ENCODE results near the gene SNX14. TPM values are rescaled to one million over a fixed set of nuclear protein-coding genes. Genes with fewer than 3 reads are reported as not detected.
"Not testable (repeated sequence)": the region's sequence is repeated elsewhere in the genome, so short reads cannot be mapped to it uniquely, and the experiment has no call there.

Gene SNX14
- total and polyA plus RNA-seq, 2 donors (not counting 3 experiments of a cell fraction or from before 2014, with no cell fraction given): 41.3 to 74.3 TPM

DNA sequence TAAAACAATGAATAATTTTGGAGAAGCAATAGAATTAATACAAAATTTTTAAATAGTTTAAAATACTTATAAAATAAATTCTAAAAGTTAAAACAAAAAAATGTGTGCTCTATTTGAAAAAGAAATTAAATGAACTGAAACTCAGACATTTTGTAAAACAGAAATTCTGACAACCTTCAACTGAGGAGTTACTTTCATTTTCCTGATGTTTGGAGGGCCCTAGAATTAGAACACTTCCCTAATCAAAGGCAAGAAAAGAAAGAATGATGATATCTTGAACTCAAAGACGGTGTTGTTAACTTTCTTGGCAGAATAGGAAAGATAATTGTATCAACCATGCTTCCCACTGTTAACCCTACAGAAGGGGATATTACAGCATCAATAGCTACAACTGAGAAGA lies 27.9 kb downstream of the SNX14 start:
- no peak overlapping the region for H3K9ac ChIP-seq (replicated peaks; ENCODE audit: extremely low read depth, insufficient read depth, low read length)
- no peaks in the 10 kb centered on the region for H4K20me1 ChIP-seq (replicated peaks; ENCODE audit: control insufficient read depth, extremely low read depth, insufficient read depth, low read length)
- DNase-seq (ENCODE audit: low read depth, low spot score): no peak
- peaks cover 5% of the 10 kb centered on the region for H3K79me2 ChIP-seq (ENCODE audit: control insufficient read depth, insufficient read depth, low read length)
- dilution Hi-C loops (cut with MboI; ENCODE audit: extremely low pct_ligation_motif_present, low sequenced_read_pairs) (no loop called here), intact Hi-C loops (cut with micrococcal nuclease) (no loop called here)
- H3K27ac ChIP-seq (ENCODE audit: insufficient read depth, low read depth, low read length): no peak overlapping the region
- no TSS peak for BruUV-seq (replicated peaks)
- peaks cover 9% of the 10 kb centered on the region for H3K4me1 ChIP-seq (ENCODE audit: control insufficient read depth, extremely low read depth, insufficient read depth, low read length)
- H3K9me3 ChIP-seq (replicated peaks; ENCODE audit: control insufficient read depth, insufficient read depth, low read length): no peaks in the 10 kb centered on the region
- H3K4me3 ChIP-seq (replicated peaks in 1 of 3; ENCODE audit: insufficient read depth in 1 of 3, low read depth in 1 of 3, low read length in 3 of 3): no peak overlapping the region
- TF ChIP-seq POLR2AphosphoS5 (IDR thresholded peaks at IDR 0.05; ENCODE audit: insufficient read depth, low read depth, low read length): no peak
- no peak for TF ChIP-seq CTCF (IDR thresholded peaks at IDR 0.05; ENCODE audit: extremely low read depth in 1 of 2, insufficient read depth in 1 of 2, low read depth in 1 of 2, low read length in 2 of 2)
- no peak for TF ChIP-seq FOS (IDR thresholded peaks at IDR 0.05; ENCODE audit: borderline replicate concordance, insufficient read depth, low read length)
- no peak for TF ChIP-seq POLR2A (IDR thresholded peaks at IDR 0.05; ENCODE audit: low read depth, low read length)
- TF ChIP-seq MYC (IDR thresholded peaks at IDR 0.05; ENCODE audit: low read depth, low read length): no peak
- TF ChIP-seq, protein P1, sequence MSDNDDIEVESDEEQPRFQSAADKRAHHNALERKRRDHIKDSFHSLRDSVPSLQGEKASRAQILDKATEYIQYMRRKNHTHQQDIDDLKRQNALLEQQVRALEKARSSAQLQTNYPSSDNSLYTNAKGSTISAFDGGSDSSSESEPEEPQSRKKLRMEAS (IDR thresholded peaks at IDR 0.05; ENCODE audit: insufficient read depth, insufficient read length): no peak
- TF ChIP-seq EZH2 (IDR thresholded peaks at IDR 0.05; ENCODE audit: borderline replicate concordance, low read depth, low read length, severe bottlenecking): no peak
- no peak for TF ChIP-seq GATA2 (IDR thresholded peaks at IDR 0.05; ENCODE audit: insufficient read depth, insufficient read length, low read depth, low read length)
- no peak for TF ChIP-seq JUN (IDR thresholded peaks at IDR 0.05; ENCODE audit: borderline replicate concordance, insufficient read depth, insufficient read length, low read depth)
- H2AFZ ChIP-seq (ENCODE audit: low read depth, low read length): no peak overlapping the region
- no peaks in the 10 kb centered on the region for H3K27me3 ChIP-seq (ENCODE audit: control insufficient read depth in 2 of 2, insufficient read depth in 2 of 2, low read length in 2 of 2)
- POLR2A ChIA-PET: no interaction called here
- FAIRE-seq: no peak
- no peaks in the 10 kb centered on the region for H3K9me1 ChIP-seq (replicated peaks; ENCODE audit: control insufficient read depth, extremely low read depth, insufficient read depth, low read length)
- CTCF ChIA-PET: interaction anchor here (1.3 kb wide), 1 partner anchor 29 kb away, joined by 3 read pairs; no protein-coding TSS in a partner anchor
- H3K4me2 ChIP-seq (ENCODE audit: insufficient read depth, low read length): no peak overlapping the region
- peaks cover 2 to 4% of the 10 kb centered on the region in 2 experiments for H3K36me3 ChIP-seq (ENCODE audit: control insufficient read depth in 2 of 2, extremely low read depth in 1 of 2, insufficient read depth in 2 of 2, low read length in 2 of 2)

DNA sequence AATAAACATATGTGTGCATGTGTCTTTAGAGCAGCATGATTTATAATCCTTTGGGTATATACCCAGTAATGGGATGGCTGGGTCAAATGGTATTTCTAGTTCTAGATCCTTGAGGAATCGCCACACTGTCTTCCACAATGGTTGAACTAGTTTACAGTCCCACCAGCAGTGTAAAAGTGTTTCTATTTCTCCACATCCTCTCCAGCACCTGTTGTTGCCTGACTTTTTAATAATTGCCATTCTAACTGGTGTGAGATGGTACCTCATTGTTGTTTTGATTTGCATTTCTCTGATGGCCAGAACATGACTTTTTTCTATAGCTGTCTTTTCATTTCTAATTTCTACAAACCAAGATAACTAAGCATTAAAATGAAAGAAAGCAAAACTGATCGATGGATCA lies 29.4 kb downstream of the SNX14 start:
- H3K9me1 ChIP-seq (replicated peaks; ENCODE audit: control insufficient read depth, extremely low read depth, insufficient read depth, low read length); H4K20me1 ChIP-seq (replicated peaks; ENCODE audit: control insufficient read depth, extremely low read depth, insufficient read depth, low read length); FAIRE-seq; H3K4me2 ChIP-seq (ENCODE audit: insufficient read depth, low read length); H3K79me2 ChIP-seq (ENCODE audit: control insufficient read depth, insufficient read depth, low read length); H3K9ac ChIP-seq (replicated peaks; ENCODE audit: extremely low read depth, insufficient read depth, low read length); H2AFZ ChIP-seq (ENCODE audit: low read depth, low read length); DNase-seq (ENCODE audit: low read depth, low spot score); POLR2A ChIA-PET; H3K4me3 ChIP-seq (replicated peaks in 1 of 3; ENCODE audit: insufficient read depth in 1 of 3, low read depth in 1 of 3, low read length in 3 of 3); CTCF ChIA-PET; dilution Hi-C loops (cut with MboI; ENCODE audit: extremely low pct_ligation_motif_present, low sequenced_read_pairs); H3K27ac ChIP-seq (ENCODE audit: insufficient read depth, low read depth, low read length); intact Hi-C loops (cut with micrococcal nuclease); H3K36me3 ChIP-seq (ENCODE audit: control insufficient read depth in 2 of 2, extremely low read depth in 1 of 2, insufficient read depth in 2 of 2, low read length in 2 of 2); H3K4me1 ChIP-seq (ENCODE audit: control insufficient read depth, extremely low read depth, insufficient read depth, low read length); H3K27me3 ChIP-seq (ENCODE audit: control insufficient read depth in 2 of 2, insufficient read depth in 2 of 2, low read length in 2 of 2); H3K9me3 ChIP-seq (replicated peaks; ENCODE audit: control insufficient read depth, insufficient read depth, low read length); BruUV-seq (replicated peaks): not testable (repeated sequence)

All from endothelial cell of umbilical vein (primary cell).